PC-9 (cell line): ENCODE results near the gene ADAMTSL5. TPM values are rescaled to one million over a fixed set of nuclear protein-coding genes. Genes with fewer than 3 reads are reported as not detected.

Experiments used
- BruUV-seq: library from RNA; stranded (reverse); fragments of 400-500 nt; replicated peaks from 2 replicates; lab custom pipeline; 2021; lab: Mats Ljungman, UMichigan
- CTCF ChIA-PET: fragments of 300-600 bp; sonication (Branson Sonifier 250); formaldehyde crosslinking; loops from one replicate; lab custom pipeline; 2022; ENCODE audit warnings: antibody characterized with exemption; lab: Charles Lee
- POLR2A ChIA-PET: fragments of 300-600 bp; sonication (Branson Sonifier 250); formaldehyde crosslinking; loops from one replicate; lab custom pipeline; 2022; ENCODE audit warnings: antibody characterized with exemption; ENCODE audit not compliant: unreplicated experiment; lab: Charles Lee
- DNase-seq, 2 experiments: peaks; one replicate each; pipeline versions ENCODE4 v3.0.0 to v3.0.0-alpha.2; 2015 to 2022; ENCODE audit warnings: mixed read lengths in 1 of 2
- H2AFZ ChIP-seq: fragments of 200-600 bp; sonication (generic); 2 replicates; pipeline ENCODE4 v1.8.1; 2017; ENCODE audit warnings: antibody characterized with exemption
- H3F3A ChIP-seq: fragments of 200-600 bp; sonication (generic); 2 replicates; pipeline ENCODE4 v1.8.1; 2017; ENCODE audit warnings: antibody characterized with exemption, mild to moderate bottlenecking, low read depth; ENCODE audit not compliant: insufficient read depth
- H3K27ac ChIP-seq: fragments of 200-600 bp; sonication (generic); 2 replicates; pipeline ENCODE4 v1.6.1; 2016; ENCODE audit warnings: mixed run types
- H3K27me3 ChIP-seq: fragments of 200-600 bp; sonication (generic); 2 replicates; pipeline ENCODE4 v1.6.1; 2016; ENCODE audit warnings: low read depth, mixed run types; ENCODE audit not compliant: insufficient read depth
- H3K36me3 ChIP-seq: fragments of 200-600 bp; sonication (generic); 2 replicates; pipeline ENCODE4 v1.6.1; 2016; ENCODE audit warnings: low read depth, mixed run types
- H3K4me1 ChIP-seq: fragments of 200-600 bp; sonication (generic); replicated peaks from 2 replicates; pipeline ENCODE4 v1.6.1; 2016; ENCODE audit warnings: mixed run types; ENCODE audit not compliant: insufficient read depth
- H3K4me2 ChIP-seq: fragments of 200-600 bp; sonication (generic); 2 replicates; pipeline ENCODE4 v1.6.1; 2017; ENCODE audit warnings: mixed run types
- H3K4me3 ChIP-seq: fragments of 200-600 bp; sonication (generic); 2 replicates; pipeline ENCODE4 v1.6.1; 2016; ENCODE audit warnings: mixed run types
- H3K79me2 ChIP-seq: fragments of 200-600 bp; sonication (generic); 2 replicates; pipeline ENCODE4 v1.6.1; 2017; ENCODE audit warnings: low read depth, mixed run types
- H3K9me2 ChIP-seq: fragments of 200-600 bp; sonication (generic); 2 replicates; pipeline ENCODE4 v1.8.1; 2017; ENCODE audit warnings: mild to moderate bottlenecking; ENCODE audit not compliant: insufficient read depth
- H3K9me3 ChIP-seq: fragments of 200-600 bp; sonication (generic); 2 replicates; pipeline ENCODE4 v1.8.1; 2016; ENCODE audit warnings: low read depth; ENCODE audit not compliant: insufficient read depth
- H4K20me1 ChIP-seq: fragments of 200-600 bp; sonication (generic); 2 replicates; pipeline ENCODE4 v1.8.1; 2017; ENCODE audit not compliant: insufficient read depth
- CTCF ChIP-seq: fragments of 200-600 bp; sonication (generic); conservative IDR thresholded peaks from 2 replicates; pipeline ENCODE4 v1.6.1; 2017; ENCODE audit warnings: mixed run types, antibody characterized with exemption, mild to moderate bottlenecking, moderate library complexity
- EZH2 ChIP-seq: fragments of 200-600 bp; sonication (generic); IDR thresholded peaks from 2 replicates; pipeline ENCODE4 v1.8.0; 2017; ENCODE audit warnings: antibody characterized with exemption, low read depth
- intact Hi-C: fragments of 100-400 bp; cut with micrococcal nuclease; formaldehyde crosslinking; loops from one replicate; pipeline ENCODE4 v1.10.0; 2022; ENCODE audit not compliant: unreplicated experiment
- total RNA-seq: library from RNA; stranded (reverse); gene quantifications from 2 replicates; pipeline ENCODE4 v1.2.3, GENCODE V29; 2021

Gene ADAMTSL5
- total RNA-seq, 1 experiment from 2014 or later: 13.6 TPM

GRCh38 chr19:1526066-1526778 lies 13.4 kb upstream of the ADAMTSL5 start:
- intact Hi-C loops: no loop called here
- H3K36me3 ChIP-seq: no peaks in the 10 kb centered on the region
- no peaks in the 10 kb centered on the region for H3F3A ChIP-seq
- no peak overlapping the region for H2AFZ ChIP-seq
- no peaks in the 10 kb centered on the region for H3K4me1 ChIP-seq
- no peak overlapping the region for H3K4me2 ChIP-seq
- 0 out of 2 replicates have a peak, but pooled peaks cover 8% of the 10 kb centered on the region for H3K27me3 ChIP-seq
- CTCF ChIA-PET: no interaction called here
- H3K27ac ChIP-seq: no peak overlapping the region
- POLR2A ChIA-PET: no interaction called here
- no peak for DNase-seq
- H4K20me1 ChIP-seq: no peaks in the 10 kb centered on the region
- H3K9me3 ChIP-seq: no peaks in the 10 kb centered on the region
- TF ChIP-seq EZH2 (no peak), CTCF (no peak)
- no peaks in the 10 kb centered on the region for H3K9me2 ChIP-seq
- no TSS peak for BruUV-seq
- no peak overlapping the region for H3K4me3 ChIP-seq
- no peaks in the 10 kb centered on the region for H3K79me2 ChIP-seq

- Histone ChIP-seq H3K36me3 (no peaks in the 10 kb centered on the region), H3K79me2 (no peaks in the 10 kb centered on the region), H3K9me3 (no peaks in the 10 kb centered on the region), H4K20me1 (no peaks in the 10 kb centered on the region), H3F3A (no peaks in the 10 kb centered on the region), H2AFZ (no peak overlapping the region), H3K9me2 (no peaks in the 10 kb centered on the region), H3K4me2 (no peak overlapping the region), H3K27ac (no peak overlapping the region), H3K4me3 (no peak overlapping the region), H3K4me1 (no peaks in the 10 kb centered on the region), H3K27me3 (0 out of 2 replicates have a peak, but pooled peaks cover 8% of the 10 kb centered on the region)
- ChIA-PET POLR2A (no interaction called here), CTCF (no interaction called here)
- intact Hi-C loops: no loop called here
- no peak for DNase-seq
- TF ChIP-seq CTCF (no peak), EZH2 (no peak)
- BruUV-seq: no TSS peak
Measured at GRCh38 chr19:1525343-1525742, 12.5 kb upstream of the ADAMTSL5 start.

GRCh38 chr19:1524972-1525325 lies 12.1 kb upstream of the ADAMTSL5 start:
- CTCF ChIA-PET: no interaction called here
- no peak overlapping the region for H2AFZ ChIP-seq

More at GRCh38 chr19:1524972-1525325, 12.1 kb upstream of the ADAMTSL5 start:
- Histone ChIP-seq H3K4me1 (no peaks in the 10 kb centered on the region), H3K36me3 (no peaks in the 10 kb centered on the region), H3K27ac (no peak overlapping the region), H3K27me3 (0 out of 2 replicates have a peak, but pooled peaks cover 5% of the 10 kb centered on the region), H3K9me2 (no peaks in the 10 kb centered on the region), H3K4me3 (no peak overlapping the region), H3K9me3 (no peaks in the 10 kb centered on the region), H3F3A (no peaks in the 10 kb centered on the region), H3K79me2 (no peaks in the 10 kb centered on the region), H3K4me2 (no peak overlapping the region), H4K20me1 (no peaks in the 10 kb centered on the region)
- POLR2A ChIA-PET: no interaction called here
- intact Hi-C loops: no loop called here
- TF ChIP-seq EZH2: no peak
- no peak for TF ChIP-seq CTCF
- BruUV-seq: no TSS peak
- DNase-seq: no peak
